GM19467 (cell line): ENCODE measurements around the gene EEF1AKMT3.

Source experiments
- ATAC-seq: cut with Tn5 transposase; IDR thresholded peaks from one replicate; pipeline ENCODE4 v1.9.1; 2021; ENCODE audit warnings: mild to moderate bottlenecking, moderate library complexity; ENCODE audit not compliant: unreplicated experiment

EEF1AKMT3 gene

GRCh38 chr12:57782243-57782607 lies 9.8 kb downstream of the EEF1AKMT3 start:
- no peak for ATAC-seq

DNA sequence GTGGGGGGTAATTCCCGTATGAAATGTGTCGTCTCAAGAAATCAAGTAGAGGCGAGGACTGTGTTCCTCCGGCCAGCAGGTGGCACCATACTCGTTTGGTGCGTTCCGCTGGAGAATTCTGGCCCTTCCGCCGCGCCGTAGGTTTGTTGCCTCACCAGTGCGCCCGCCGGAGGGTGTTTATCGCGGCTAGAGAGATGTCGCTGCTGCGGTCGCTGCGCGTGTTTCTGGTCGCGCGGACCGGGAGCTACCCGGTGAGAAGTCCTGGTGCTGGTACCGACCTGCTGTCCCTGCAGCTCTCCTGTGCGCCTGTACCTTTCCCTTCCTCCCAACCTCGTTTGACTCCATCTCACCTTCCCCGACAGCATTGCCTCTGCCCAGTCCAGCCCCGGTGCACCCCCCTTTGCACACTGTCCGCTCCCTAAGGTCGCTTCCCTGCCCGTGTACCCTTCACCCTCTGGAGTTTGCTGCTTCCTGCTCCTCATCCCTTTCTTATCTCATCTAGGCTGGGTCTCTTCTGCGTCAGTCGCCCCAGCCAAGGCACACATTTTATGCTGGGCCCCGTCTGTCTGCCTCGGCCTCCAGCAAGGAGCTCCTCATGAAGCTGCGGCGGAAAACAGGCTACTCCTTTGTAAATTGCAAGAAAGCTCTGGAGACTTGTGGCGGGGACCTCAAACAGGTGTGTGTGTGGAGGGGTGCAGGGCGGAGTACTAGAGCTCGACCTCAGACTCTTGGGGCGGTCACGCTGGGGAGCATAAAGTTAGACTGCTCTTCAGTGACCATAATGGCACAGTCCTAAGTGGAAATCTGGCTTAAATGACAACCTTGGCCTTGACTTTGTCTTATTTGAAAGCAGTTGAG lies 10.4 kb downstream of the EEF1AKMT3 start, which contains the start of gene TSFM:
Gene TSFM, plus strand, starts transcription at position 180 of the 858 bp plus-strand sequence. Its CDS starts 15 bp downstream, at position 195.
- peak; percentile 74 for ATAC-seq

DNA sequence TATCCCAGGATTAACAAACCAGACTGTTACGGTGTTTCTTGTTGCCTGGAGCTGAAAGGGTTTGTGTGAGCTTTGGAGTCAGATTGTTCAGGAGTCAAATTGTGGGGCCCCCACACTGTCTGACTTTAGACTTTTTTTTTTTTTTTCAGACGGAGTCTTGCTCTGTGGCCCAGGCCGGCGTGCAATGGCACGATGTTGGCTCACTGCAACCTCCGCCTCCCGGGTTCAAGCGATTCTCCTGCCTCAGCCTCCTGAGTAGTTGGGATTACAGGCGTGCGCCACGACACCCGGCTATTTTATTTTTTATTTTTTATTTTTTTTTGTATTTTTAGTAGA lies 11.0 kb downstream of the EEF1AKMT3 start:
- no peak for ATAC-seq

DNA sequence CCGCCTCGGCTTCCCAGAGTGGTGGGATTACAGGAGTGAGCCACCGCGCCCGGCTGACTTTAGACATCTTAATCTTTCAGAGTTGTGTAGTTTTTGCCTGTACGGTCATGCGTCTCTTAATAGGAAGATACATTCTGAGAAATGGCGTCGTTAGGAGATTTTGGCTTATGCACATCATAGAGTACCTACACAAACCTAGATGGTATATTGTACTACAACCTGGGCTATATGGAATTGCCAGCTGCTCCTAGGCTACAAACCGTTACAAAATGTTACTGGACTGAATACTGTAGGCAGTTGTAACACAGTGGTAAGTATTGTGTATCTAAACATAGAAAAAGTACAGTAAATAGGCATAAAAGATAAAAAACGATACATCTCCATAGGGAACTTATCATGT lies 11.4 kb downstream of the EEF1AKMT3 start:
- ATAC-seq, result no peak

- no peak for ATAC-seq
Observed at GRCh38 chr12:57793920-57794319, 21.5 kb downstream of the EEF1AKMT3 start.

GRCh38 chr12:57795354-57795753 lies 22.9 kb downstream of the EEF1AKMT3 start:
- ATAC-seq, result no peak

GRCh38 chr12:57796996-57797395 lies 24.6 kb downstream of the EEF1AKMT3 start:
- no peak for ATAC-seq

- no peak for ATAC-seq
Observed at GRCh38 chr12:57797933-57798332, 25.5 kb downstream of the EEF1AKMT3 start.

DNA sequence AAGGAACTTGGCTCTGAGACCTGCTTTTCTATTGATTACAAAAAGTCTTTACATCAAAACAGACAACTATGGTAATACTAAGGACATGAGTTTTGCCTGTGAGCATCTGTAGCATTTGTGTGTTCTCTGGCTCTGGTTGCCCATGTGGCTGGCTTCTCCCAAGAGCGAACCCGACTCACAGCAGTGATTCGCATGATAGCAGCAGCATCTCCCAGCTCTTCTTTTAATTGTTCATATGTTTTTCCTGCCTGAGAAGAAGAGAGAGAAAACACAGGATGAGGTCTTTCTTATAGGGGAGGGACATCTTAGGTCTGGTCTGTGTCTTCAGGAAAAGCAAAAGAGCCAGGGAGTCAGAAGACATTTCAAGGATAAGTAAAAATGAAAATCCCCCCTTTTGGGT lies 28.6 kb downstream of the EEF1AKMT3 start:
- no peak for ATAC-seq

DNA sequence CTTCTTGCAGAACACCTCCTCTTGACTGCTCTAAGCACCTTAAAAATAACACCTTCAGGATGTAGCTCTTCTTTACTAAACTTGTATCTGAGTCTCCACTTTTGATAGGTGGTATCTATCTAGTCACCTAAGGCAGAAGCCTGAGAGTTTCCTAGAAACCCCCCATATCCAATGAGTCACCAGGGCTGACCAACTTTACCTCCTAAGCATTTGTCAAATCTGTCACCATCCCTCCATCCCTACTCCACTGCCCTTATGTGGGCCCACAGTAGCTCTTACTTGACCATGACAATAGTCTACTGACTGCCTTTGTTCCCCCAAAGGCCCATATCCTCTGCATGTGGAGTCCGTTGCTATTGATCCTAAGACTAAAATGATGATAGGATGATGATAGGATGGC lies 30.2 kb downstream of the EEF1AKMT3 start:
- no peak for ATAC-seq

GRCh38 chr12:57803319-57803893 lies 31.0 kb downstream of the EEF1AKMT3 start:
- ATAC-seq, result no peak

DNA sequence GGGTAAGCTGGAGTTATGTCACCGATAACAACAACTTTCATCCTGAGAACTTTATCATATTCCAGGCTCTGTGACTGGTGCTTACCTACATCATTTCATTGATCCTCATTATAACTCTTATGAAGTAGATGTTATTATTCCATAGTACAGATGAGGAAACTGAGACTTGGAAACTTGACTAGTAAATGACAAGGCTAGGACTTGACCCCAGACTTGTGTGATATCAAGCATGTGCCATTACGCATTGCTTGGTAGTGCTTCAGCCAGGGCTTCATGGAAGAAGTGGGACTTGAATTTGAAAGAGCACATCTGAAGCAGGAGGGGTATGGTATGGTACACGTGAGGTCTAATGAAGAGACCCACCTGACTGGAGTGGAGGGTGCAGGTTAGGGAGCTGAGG lies 34.3 kb downstream of the EEF1AKMT3 start:
- ATAC-seq, result no peak

GRCh38 chr12:57807285-57807684 lies 34.9 kb downstream of the EEF1AKMT3 start:
- ATAC-seq, result no peak

DNA sequence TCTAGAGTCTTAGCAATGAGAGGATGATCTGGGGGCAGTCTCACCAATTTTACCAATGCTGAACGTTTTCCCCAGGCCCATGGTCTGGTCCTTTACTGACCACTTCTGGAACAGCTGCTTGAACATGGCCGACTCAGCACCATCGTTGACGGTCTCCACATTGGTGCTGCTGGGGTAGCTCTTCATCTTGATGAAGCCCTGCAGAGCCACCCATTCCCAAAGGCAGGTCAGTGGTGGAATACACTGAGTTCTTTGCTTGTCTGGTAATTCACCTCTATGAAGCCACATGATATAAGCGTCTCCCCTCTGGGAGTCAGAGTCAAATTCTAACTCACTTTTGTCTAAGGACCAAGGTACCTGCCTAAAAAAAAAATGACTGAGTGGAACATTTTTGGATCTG lies 35.9 kb downstream of the EEF1AKMT3 start:
- ATAC-seq, result no peak

DNA sequence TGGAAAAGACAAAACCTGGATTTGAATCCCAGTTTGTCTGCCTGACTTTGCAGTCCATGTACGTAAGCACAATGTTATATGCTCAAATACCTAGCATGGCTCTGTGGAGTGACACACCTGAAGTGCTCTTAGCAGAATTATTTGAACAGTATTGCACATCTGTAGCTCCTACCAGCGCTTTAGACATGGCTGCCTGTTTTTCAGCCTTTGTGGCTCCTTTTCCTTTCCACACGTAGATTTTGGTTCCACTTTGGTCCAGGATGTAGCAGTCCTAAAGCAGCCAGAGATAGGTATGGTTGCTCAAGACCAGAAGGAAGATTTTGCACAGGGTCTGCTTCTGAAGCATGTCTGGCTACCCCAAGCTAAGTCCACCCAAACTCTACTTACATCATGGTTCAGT lies 37.0 kb downstream of the EEF1AKMT3 start:
- no peak for ATAC-seq

- no peak for ATAC-seq
Observed at GRCh38 chr12:57810450-57810849, 38.0 kb downstream of the EEF1AKMT3 start.

DNA sequence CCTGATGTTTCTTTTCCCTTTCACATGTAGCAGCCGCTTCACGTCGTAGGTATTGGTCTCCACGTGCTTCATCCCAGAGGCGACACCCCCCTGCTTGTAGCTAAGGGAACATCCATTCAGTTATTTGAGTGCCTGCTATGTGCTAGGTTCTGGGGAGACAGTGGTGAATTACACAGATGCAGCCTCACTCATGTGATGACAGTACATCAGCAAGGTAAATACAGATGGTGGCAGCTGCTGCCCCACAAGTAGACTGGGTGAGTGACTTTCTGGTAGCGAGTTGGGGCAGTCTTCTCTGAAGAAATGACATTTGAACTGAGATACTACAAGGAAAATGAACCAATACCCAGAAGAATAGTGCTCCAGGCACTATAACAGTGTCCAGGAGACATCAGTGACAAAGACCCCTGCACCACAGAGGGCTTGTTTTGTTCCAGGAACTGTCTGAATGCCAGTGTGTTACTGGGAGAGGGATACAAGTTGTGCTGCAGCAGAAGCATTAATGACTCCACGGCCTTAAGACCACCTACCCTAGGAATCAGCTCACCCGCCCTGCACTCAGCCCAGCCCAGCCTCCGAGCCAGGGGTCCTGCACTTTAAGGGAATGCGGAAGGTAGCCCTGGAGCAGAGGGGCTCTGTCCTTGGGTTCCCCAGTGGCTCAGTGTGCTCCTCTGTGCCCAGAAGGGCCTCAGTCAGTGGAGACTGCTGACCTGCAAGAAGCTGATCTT lies 38.8 kb downstream of the EEF1AKMT3 start:
- ATAC-seq, result no peak

GRCh38 chr12:57813111-57813970 lies 40.9 kb downstream of the EEF1AKMT3 start:
- no peak for ATAC-seq

DNA sequence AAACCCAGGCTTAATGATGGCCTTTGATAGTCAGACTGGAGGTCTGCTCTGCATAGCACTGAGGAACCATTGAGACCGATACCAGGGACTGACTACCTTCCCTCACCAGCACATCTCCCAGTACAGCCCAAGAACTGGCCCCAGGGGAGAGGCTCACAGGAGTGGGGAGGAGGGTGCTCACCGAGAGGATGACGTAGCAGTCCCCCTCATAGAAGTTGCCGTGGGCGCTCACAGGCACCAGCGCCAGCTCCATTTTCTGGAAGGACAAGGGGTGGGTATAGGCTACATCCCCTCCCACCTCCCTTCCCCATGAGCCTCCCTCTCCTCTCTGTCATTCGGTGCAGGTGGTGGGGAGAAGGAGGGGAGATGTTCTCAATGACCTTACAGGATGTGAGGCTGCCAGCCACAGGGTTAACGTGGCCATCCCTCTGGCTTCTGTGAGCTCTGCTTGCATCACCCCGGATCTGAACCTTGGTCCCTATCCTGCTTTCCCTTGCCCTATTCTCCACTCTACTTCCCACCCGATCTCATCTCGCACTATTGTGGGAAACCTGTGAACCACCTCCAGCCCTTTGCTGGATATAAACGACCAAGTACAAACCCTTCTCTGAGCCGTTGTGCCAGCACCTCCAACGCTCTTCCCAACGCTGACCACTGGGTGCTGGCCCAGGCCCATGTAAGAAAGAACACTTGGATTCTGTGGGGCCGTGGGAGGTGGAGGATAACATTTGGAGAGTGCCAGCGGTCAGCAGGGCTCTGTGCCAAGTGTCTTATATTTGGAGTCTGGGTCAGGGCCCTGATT lies 41.8 kb downstream of the EEF1AKMT3 start:
- ATAC-seq, result no peak
